H1 (cell line): Measurements from ENCODE around the gene PTBP3. TPM values are rescaled to one million over a fixed set of nuclear protein-coding genes. Genes with fewer than 3 reads are reported as not detected.

Experiments
- CTCF ChIA-PET: fragments of 300-600 bp; sonication (Branson Sonifier 250); formaldehyde crosslinking; loops from one replicate; lab custom pipeline; 2021; ENCODE audit not compliant: partially characterized antibody; lab: Charles Lee
- POLR2A ChIA-PET: fragments of 300-600 bp; sonication (Branson Sonifier 250); formaldehyde crosslinking; loops from one replicate; lab custom pipeline; 2021; ENCODE audit warnings: inconsistent platforms; ENCODE audit not compliant: partially characterized antibody; lab: Charles Lee
- DNase-seq, 2 experiments: peaks; one replicate each; pipeline versions ENCODE4 v3.0.0 to v3.0.0-alpha.2; 2010 to 2022; ENCODE audit warnings: low spot score in 2 of 2, low read depth in 1 of 2, mixed read lengths in 1 of 2
- FAIRE-seq: peaks from 2 replicates; lab custom pipeline; 2011; peaks lifted over from hg19 to GRCh38; lab: Jason Lieb, UNC
- H2AFZ ChIP-seq: 2 replicates; pipeline ENCODE4 v1.8.1; 2012; ENCODE audit warnings: low read length, inconsistent platforms
- H2AK5ac ChIP-seq: 2 replicates; pipeline ENCODE4 v1.6.1; 2013; ENCODE audit warnings: low read depth, low read length
- H2BK120ac ChIP-seq: replicated peaks from 2 replicates; pipeline ENCODE3; 2013; ENCODE audit warnings: low read depth, low read length, inconsistent platforms
- H2BK12ac ChIP-seq: 2 replicates; pipeline ENCODE4 v1.6.1; 2013; ENCODE audit warnings: low read depth, low read length
- H2BK15ac ChIP-seq: 2 replicates; pipeline ENCODE4 v1.6.1; 2013; ENCODE audit warnings: low read length
- H2BK20ac ChIP-seq: 2 replicates; pipeline ENCODE4 v1.6.1; 2013; ENCODE audit warnings: low read length
- H2BK5ac ChIP-seq: 2 replicates; pipeline ENCODE4 v1.6.1; 2013; ENCODE audit warnings: low read depth, low read length
- H3K14ac ChIP-seq: 2 replicates; pipeline ENCODE4 v1.6.1; 2013; ENCODE audit warnings: inconsistent platforms; ENCODE audit not compliant: insufficient read length
- H3K18ac ChIP-seq: 2 replicates; pipeline ENCODE4 v1.6.1; 2013; ENCODE audit warnings: low read length; ENCODE audit errors: extremely low read depth
- H3K23ac ChIP-seq: 2 replicates; pipeline ENCODE4 v1.6.1; 2013; ENCODE audit warnings: inconsistent platforms; ENCODE audit not compliant: insufficient read length
- H3K23me2 ChIP-seq: 2 replicates; pipeline ENCODE4 v1.6.1; 2013; ENCODE audit warnings: low read depth, low read length
- H3K27ac ChIP-seq: 2 replicates; pipeline ENCODE4 v1.6.1; 2011; ENCODE audit warnings: low read depth, low read length, inconsistent platforms
- H3K27me3 ChIP-seq, 4 experiments: replicated peaks in 1 of 4; 1 replicate in 1 of 4; 2 replicates in 3 of 4; pipeline versions ENCODE4 v1.6.1 to v1.8.1; 2011 to 2013; ENCODE audit warnings: low read length in 3 of 4, mild to moderate bottlenecking in 3 of 4, inconsistent platforms in 2 of 4, mixed read lengths in 2 of 4, moderate library complexity in 1 of 4; ENCODE audit not compliant: control insufficient read depth in 3 of 4, insufficient read depth in 3 of 4; ENCODE audit errors: extremely low read depth in 1 of 4
- H3K36me3 ChIP-seq, 4 experiments: 2 replicates each; pipeline versions ENCODE4 v1.6.1 to v1.8.1; 2011 to 2013; ENCODE audit warnings: mild to moderate bottlenecking in 4 of 4, low read length in 3 of 4, moderate library complexity in 2 of 4, control low read depth in 1 of 4, inconsistent platforms in 1 of 4; ENCODE audit not compliant: insufficient read depth in 4 of 4, control insufficient read depth in 2 of 4
- H3K4ac ChIP-seq: replicated peaks from 2 replicates; pipeline ENCODE3; 2013; ENCODE audit warnings: low read length, low read depth, mixed read lengths, inconsistent platforms; ENCODE audit not compliant: insufficient read length
- H3K4me1 ChIP-seq, 4 experiments: replicated peaks in 1 of 4; 1 replicate in 1 of 4; 2 replicates in 3 of 4; pipeline versions ENCODE4 v1.6.1 to v1.8.1; 2011 to 2013; ENCODE audit warnings: low read length in 3 of 4, inconsistent platforms in 2 of 4, mixed read lengths in 1 of 4; ENCODE audit not compliant: insufficient read depth in 4 of 4, control insufficient read depth in 3 of 4
- H3K4me2 ChIP-seq, 2 experiments: 2 replicates each; pipeline versions ENCODE4 v1.6.1 to v1.8.1; 2011 to 2013; ENCODE audit warnings: low read depth in 2 of 2, low read length in 2 of 2, control low read depth in 1 of 2, inconsistent platforms in 1 of 2, mild to moderate bottlenecking in 1 of 2; ENCODE audit not compliant: insufficient read depth in 1 of 2
- H3K4me3 ChIP-seq, 4 experiments: fragments of 200-600, 300-600 bp in 1 of 4; sonication (generic), shearing (Covaris generic), sonication (Bioruptor Twin) in 1 of 4; 2 replicates each; pipeline versions ENCODE4 v1.5.1 to v1.8.1; 2011 to 2016; ENCODE audit warnings: low read length in 4 of 4, low read depth in 3 of 4, control low read depth in 2 of 4, inconsistent platforms in 2 of 4, mild to moderate bottlenecking in 2 of 4, mixed read lengths in 1 of 4, moderate library complexity in 1 of 4; ENCODE audit not compliant: insufficient read depth in 2 of 4; ENCODE audit errors: extremely low read depth in 1 of 4
- H3K56ac ChIP-seq: replicated peaks from 2 replicates; pipeline ENCODE3; 2013; ENCODE audit warnings: low read depth, mild to moderate bottlenecking, mixed read lengths, low read length, inconsistent platforms; ENCODE audit not compliant: insufficient read length
- H3K79me1 ChIP-seq: 2 replicates; pipeline ENCODE4 v1.6.1; 2013; ENCODE audit warnings: low read depth, low read length, control low read depth
- H3K79me2 ChIP-seq, 2 experiments: 2 replicates each; pipeline versions ENCODE4 v1.6.1 to v1.8.1; 2012 to 2013; ENCODE audit warnings: low read length in 2 of 2, mild to moderate bottlenecking in 2 of 2, inconsistent platforms in 1 of 2; ENCODE audit not compliant: insufficient read depth in 2 of 2, control insufficient read depth in 1 of 2
- H3K9ac ChIP-seq, 4 experiments: replicated peaks in 1 of 4; 1 replicate in 1 of 4; 2 replicates in 3 of 4; pipeline versions ENCODE4 v1.6.1 to v1.8.1; 2011 to 2013; ENCODE audit warnings: low read depth in 3 of 4, low read length in 3 of 4, control low read depth in 2 of 4, mild to moderate bottlenecking in 2 of 4, moderate library complexity in 2 of 4, inconsistent platforms in 1 of 4; ENCODE audit errors: extremely low read depth in 1 of 4
- H3K9me3 ChIP-seq, 2 experiments: 2 replicates each; pipeline versions ENCODE4 v1.6.1 to v1.8.1; 2012 to 2013; ENCODE audit warnings: mild to moderate bottlenecking in 2 of 2, moderate library complexity in 2 of 2, control low read depth in 1 of 2, inconsistent platforms in 1 of 2, low read depth in 1 of 2, low read length in 1 of 2, mixed read lengths in 1 of 2; ENCODE audit not compliant: insufficient read depth in 2 of 2
- H4K20me1 ChIP-seq, 2 experiments: replicated peaks in 1 of 2; 2 replicates each; pipeline versions ENCODE3 to v1.8.1; 2011 to 2013; ENCODE audit warnings: inconsistent platforms in 2 of 2, low read length in 2 of 2, mild to moderate bottlenecking in 1 of 2; ENCODE audit not compliant: insufficient read depth in 2 of 2, control insufficient read depth in 1 of 2
- H4K5ac ChIP-seq: 2 replicates; pipeline ENCODE4 v1.6.1; 2013; ENCODE audit warnings: low read length, low read depth, mixed read lengths, inconsistent platforms; ENCODE audit not compliant: insufficient read length
- H4K8ac ChIP-seq: 2 replicates; pipeline ENCODE4 v1.8.0; 2013; ENCODE audit warnings: mild to moderate bottlenecking, moderate library complexity, low read length, inconsistent platforms; ENCODE audit not compliant: insufficient read depth; ENCODE audit errors: extremely low read depth
- H4K91ac ChIP-seq: replicated peaks from 2 replicates; pipeline ENCODE3; 2013; ENCODE audit warnings: low read length, mixed read lengths, inconsistent platforms; ENCODE audit not compliant: insufficient read length
- ASH2L ChIP-seq: fragments of 200-600, 300-600 bp; sonication (generic); IDR thresholded peaks from one replicate; pipeline ENCODE4 v1.7.1; 2017; ENCODE audit warnings: low read length
- ATF2 ChIP-seq: IDR thresholded peaks from 2 replicates; pipeline ENCODE4 v1.6.1; 2012; ENCODE audit warnings: low read length, inconsistent platforms
- ATF3 ChIP-seq: IDR thresholded peaks from 2 replicates; pipeline ENCODE4 v1.6.1; 2011; ENCODE audit warnings: low read depth, mild to moderate bottlenecking, low read length; ENCODE audit not compliant: insufficient read depth
- BACH1 ChIP-seq: IDR thresholded peaks from 2 replicates; pipeline ENCODE4 v1.6.1; 2012; ENCODE audit warnings: low read length, improper control_type of control experiment
- CBX8 ChIP-seq: fragments of 300-800, 300-1000 bp; sonication (generic); IDR thresholded peaks from 2 replicates; pipeline ENCODE4 v1.7.1; 2016; ENCODE audit warnings: low read depth, low read length, borderline replicate concordance
- FOSL1 ChIP-seq: IDR thresholded peaks from 2 replicates; pipeline ENCODE4 v1.6.1; 2011; ENCODE audit warnings: mild to moderate bottlenecking, low read depth, low read length, moderate library complexity; ENCODE audit not compliant: insufficient read depth
- GABPA ChIP-seq: IDR thresholded peaks from 2 replicates; pipeline ENCODE4 v1.6.1; 2011; ENCODE audit warnings: mild to moderate bottlenecking, low read length, moderate library complexity, borderline replicate concordance; ENCODE audit not compliant: insufficient read depth
- GTF2F1 ChIP-seq: IDR thresholded peaks from 2 replicates; pipeline ENCODE4 v1.6.1; 2012; ENCODE audit warnings: low read depth, low read length, improper control_type of control experiment, borderline replicate concordance
- KDM1A ChIP-seq: fragments of 200-600, 300-600 bp; sonication (generic); IDR thresholded peaks from 2 replicates; pipeline ENCODE4 v1.7.1; 2016; ENCODE audit warnings: mild to moderate bottlenecking, low read length, borderline replicate concordance
- RFX5 ChIP-seq: IDR thresholded peaks from 2 replicates; pipeline ENCODE4 v1.6.1; 2011; ENCODE audit warnings: low read depth, low read length, improper control_type of control experiment, borderline replicate concordance
- SRF ChIP-seq: IDR thresholded peaks from 2 replicates; pipeline ENCODE4 v1.6.1; 2011; ENCODE audit warnings: mild to moderate bottlenecking, low read depth, low read length, moderate library complexity
- YY1 ChIP-seq: IDR thresholded peaks from 2 replicates; pipeline ENCODE4 v1.6.1; 2011; ENCODE audit warnings: low read depth, mild to moderate bottlenecking, low read length
- WGBS, 2 experiments: shearing (Covaris generic) in 1 of 2; methylation state at CpG; one replicate each; pipeline versions ENCODE4 v1.1.6 to v1.1.7; 2013 to 2015; ENCODE audit warnings: low lambda C conversion rate in 2 of 2, mixed read lengths in 2 of 2, inconsistent platforms in 1 of 2, low coverage in 1 of 2, missing lambda C conversion rate in 1 of 2; ENCODE audit not compliant: insufficient replicate concordance in 2 of 2, insufficient coverage in 1 of 2, insufficient read length in 1 of 2; ENCODE audit errors: extremely low coverage in 1 of 2, missing lambda C conversion rate in 1 of 2; 5-methylcytosine and 5-hydroxymethylcytosine counted together
- polyA plus RNA-seq, 7 experiments: library from polyadenylated mRNA; depleted of rRNA in 3 of 7; stranded (reverse) in 5 of 7; unstranded in 2 of 7; fragments of >200 nt in 5 of 7; fragments of 200-250 nt in 2 of 7; gene quantifications; 1 replicate in 5 of 7; 2 replicates in 1 of 7; 4 replicates in 1 of 7; pipeline versions ENCODE4 v1.2.1 to v1.2.3, GENCODE V29; 2011 to 2013; ENCODE audit warnings: missing spikeins in 2 of 7, mixed read lengths in 2 of 7
- total RNA-seq: library from RNA; stranded (reverse); fragmentation: NEBNext Ultra II Directional; extraction: Animal tissue kit (Norgen Biotek cat#: 25700); gene quantifications from 2 replicates; pipeline ENCODE4 v1.2.1, GENCODE V29; 2021

The PTBP3 gene
- total and polyA plus RNA-seq, 2 of the 8 experiments (the other 6 are each of a cell fraction or from before 2014, with no cell fraction given), result 51.0 to 124 TPM

- H3K27ac ChIP-seq, result no peak overlapping the region
- no peak overlapping the region for H3K56ac ChIP-seq
- peaks cover 0 to 7% (median 5%) of the 10 kb centered on the region in 4 experiments; a peak in 3 of 7 replicates for H3K4me1 ChIP-seq
- WGBS, 2 experiments, result 94% methylated on average over 3 of the region's 3 CpGs; no CpG with 5 or more reads in 1 of the 2 experiments
- DNase-seq (no peak), FAIRE-seq (no peak)
- no peak overlapping the region for H4K8ac ChIP-seq
- no peaks in the 10 kb centered on the region for H3K27me3 ChIP-seq
- H3K4me3 ChIP-seq, result no peak overlapping the region
- no peaks in the 10 kb centered on the region for H3K23me2 ChIP-seq
- H3K79me1 ChIP-seq, result 0 out of 2 replicates have a peak, but pooled peaks cover 2% of the 10 kb centered on the region
- no peak overlapping the region for H3K18ac ChIP-seq
- no peak overlapping the region for H3K14ac ChIP-seq
- H2BK15ac ChIP-seq, result no peak overlapping the region
- POLR2A ChIA-PET, result no interaction called here
- no peak overlapping the region for H4K91ac ChIP-seq
- H3K36me3 ChIP-seq, result no peaks in the 10 kb centered on the region; a peak in 1 of 8 replicates
- H3K4me2 ChIP-seq, result no peak overlapping the region
- no peak overlapping the region for H2BK120ac ChIP-seq
- no peak overlapping the region for H2AK5ac ChIP-seq
- H2AFZ ChIP-seq, result no peak overlapping the region
- no peak overlapping the region for H3K4ac ChIP-seq
- H2BK20ac ChIP-seq, result no peak overlapping the region
- no peak overlapping the region for H3K9ac ChIP-seq
- no peak overlapping the region for H2BK5ac ChIP-seq
- CTCF ChIA-PET, result no interaction called here
- H3K9me3 ChIP-seq, result no peaks in the 10 kb centered on the region
- H4K20me1 ChIP-seq, result peaks cover 0 to 4% of the 10 kb centered on the region in 2 experiments
- H4K5ac ChIP-seq, result no peak overlapping the region
- H3K79me2 ChIP-seq, result peaks cover 0 to 56% of the 10 kb centered on the region in 2 experiments; a peak in 2 of 4 replicates
- H3K23ac ChIP-seq, result no peak overlapping the region
- no peak overlapping the region for H2BK12ac ChIP-seq
- no peak for TF ChIP-seq FOSL1
- no peak for TF ChIP-seq CBX8
- no peak for TF ChIP-seq ATF3
- TF ChIP-seq KDM1A, result no peak
- TF ChIP-seq GABPA, result no peak
- no peak for TF ChIP-seq BACH1
- no peak for TF ChIP-seq RFX5
- no peak for TF ChIP-seq ASH2L
- TF ChIP-seq YY1, result no peak
- no peak for TF ChIP-seq ATF2
- no peak for TF ChIP-seq SRF
- TF ChIP-seq GTF2F1, result no peak
Measured at GRCh38 chr9:112273876-112274275, 59.5 kb downstream of the PTBP3 start.
